Testis (tissue), 2 donors: ENCODE data around the gene POLH.

Source experiments
- POLR2A ChIP-seq: fragments of 450-650 bp; IDR thresholded peaks from one replicate; pipeline ENCODE4 v1.6.1; 2017; ENCODE audit warnings: antibody characterized with exemption, mild to moderate bottlenecking, moderate library complexity
- TF ChIP-seq, protein P1 (sequence below), 3 experiments: fragments of 450-650 bp in 2 of 3; fragments of 200-600 bp in 1 of 3; sonication (generic) in 1 of 3; IDR thresholded peaks; one replicate each; pipeline ENCODE4 v1.5.1; 2016 to 2019; ENCODE audit warnings: antibody characterized with exemption in 3 of 3, mild to moderate bottlenecking in 2 of 3, moderate library complexity in 1 of 3

DNA sequence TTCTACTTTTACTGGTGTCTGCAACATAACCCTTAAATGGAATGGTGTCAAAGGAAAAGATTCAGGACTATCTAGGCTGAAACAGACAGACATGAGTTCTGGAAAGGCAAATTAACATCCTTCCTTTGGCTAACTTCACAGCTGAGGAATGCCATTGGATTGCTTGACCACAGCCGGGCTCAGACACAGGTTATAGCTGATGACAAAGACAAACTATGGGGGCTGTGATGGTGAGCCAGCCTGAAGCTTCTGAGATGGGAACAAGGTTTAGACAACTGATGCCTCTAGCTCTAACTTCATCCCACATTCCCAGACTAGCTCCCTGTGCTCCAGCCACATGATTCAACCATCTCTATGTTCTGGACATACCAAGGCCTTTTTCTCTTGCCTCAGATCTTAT, 43.8 kb upstream of the POLH start:
- TF ChIP-seq, protein P1, sequence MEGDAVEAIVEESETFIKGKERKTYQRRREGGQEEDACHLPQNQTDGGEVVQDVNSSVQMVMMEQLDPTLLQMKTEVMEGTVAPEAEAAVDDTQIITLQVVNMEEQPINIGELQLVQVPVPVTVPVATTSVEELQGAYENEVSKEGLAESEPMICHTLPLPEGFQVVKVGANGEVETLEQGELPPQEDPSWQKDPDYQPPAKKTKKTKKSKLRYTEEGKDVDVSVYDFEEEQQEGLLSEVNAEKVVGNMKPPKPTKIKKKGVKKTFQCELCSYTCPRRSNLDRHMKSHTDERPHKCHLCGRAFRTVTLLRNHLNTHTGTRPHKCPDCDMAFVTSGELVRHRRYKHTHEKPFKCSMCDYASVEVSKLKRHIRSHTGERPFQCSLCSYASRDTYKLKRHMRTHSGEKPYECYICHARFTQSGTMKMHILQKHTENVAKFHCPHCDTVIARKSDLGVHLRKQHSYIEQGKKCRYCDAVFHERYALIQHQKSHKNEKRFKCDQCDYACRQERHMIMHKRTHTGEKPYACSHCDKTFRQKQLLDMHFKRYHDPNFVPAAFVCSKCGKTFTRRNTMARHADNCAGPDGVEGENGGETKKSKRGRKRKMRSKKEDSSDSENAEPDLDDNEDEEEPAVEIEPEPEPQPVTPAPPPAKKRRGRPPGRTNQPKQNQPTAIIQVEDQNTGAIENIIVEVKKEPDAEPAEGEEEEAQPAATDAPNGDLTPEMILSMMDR (IDR thresholded peaks at IDR 0.05), result no peak
- no peak for TF ChIP-seq POLR2A
